Neural crest cell (in vitro differentiated cells): ENCODE data around the gene PIP5K1B. TPM values are rescaled to one million over a fixed set of nuclear protein-coding genes. Genes with fewer than 3 reads are reported as not detected.

ENCODE experiments used
- DNase-seq: peaks from one replicate; pipeline ENCODE4 v3.0.0; 2021; ENCODE audit warnings: low read depth, mixed read lengths, low spot score
- H3K27ac Mint-ChIP-seq: one replicate; pipeline ENCODE4 v1.8.0; 2021; ENCODE audit warnings: mild to moderate bottlenecking, mixed read lengths; ENCODE audit not compliant: unreplicated experiment
- H3K27me3 Mint-ChIP-seq: 2 replicates; pipeline ENCODE4 v1.8.0; 2021; ENCODE audit warnings: low read depth, mild to moderate bottlenecking, mixed read lengths
- H3K36me3 Mint-ChIP-seq: 2 replicates; pipeline ENCODE4 v1.8.0; 2021; ENCODE audit warnings: low read depth, mild to moderate bottlenecking, mixed read lengths
- H3K4me1 Mint-ChIP-seq: 2 replicates; pipeline ENCODE4 v1.8.0; 2021; ENCODE audit warnings: mixed read lengths
- H3K4me3 Mint-ChIP-seq: one replicate; pipeline ENCODE4 v1.8.0; 2021; ENCODE audit warnings: mild to moderate bottlenecking, mixed read lengths
- H3K9me3 Mint-ChIP-seq: 2 replicates; pipeline ENCODE4 v1.8.0; 2021; ENCODE audit warnings: mixed read lengths
- total RNA-seq: library from RNA; stranded (reverse); gene quantifications from 2 replicates; pipeline ENCODE4 v1.2.1, GENCODE V29; 2021
- TF ChIP-seq, protein P1 (sequence below): fragments of 200-600 bp; sonication (generic); conservative IDR thresholded peaks from 2 replicates; pipeline ENCODE4 v1.5.0; 2021; ENCODE audit warnings: antibody characterized with exemption, mild to moderate bottlenecking

PIP5K1B gene
- total RNA-seq, 1 donor from 2014 or later = 5.9 TPM

DNA sequence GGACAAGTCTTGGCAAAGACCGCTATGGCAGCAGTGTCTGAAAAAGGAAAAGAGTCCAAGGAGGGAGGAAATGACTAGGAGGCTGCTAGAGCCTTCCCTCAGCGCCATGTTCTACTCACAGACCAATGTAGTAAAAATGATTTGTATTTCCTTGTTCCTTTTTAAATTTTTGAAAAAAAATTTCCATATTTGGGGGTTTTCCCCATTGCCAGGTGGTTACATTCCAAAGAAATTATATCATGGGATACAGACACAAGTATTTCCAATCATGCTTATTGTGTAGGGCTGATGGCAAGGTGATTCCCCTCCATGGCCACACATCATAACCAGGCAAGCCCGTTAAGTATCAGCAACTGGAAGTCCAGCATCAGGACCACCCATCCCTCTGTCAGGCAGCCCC lies 138.2 kb downstream of the PIP5K1B start:
- TF ChIP-seq, protein P1, sequence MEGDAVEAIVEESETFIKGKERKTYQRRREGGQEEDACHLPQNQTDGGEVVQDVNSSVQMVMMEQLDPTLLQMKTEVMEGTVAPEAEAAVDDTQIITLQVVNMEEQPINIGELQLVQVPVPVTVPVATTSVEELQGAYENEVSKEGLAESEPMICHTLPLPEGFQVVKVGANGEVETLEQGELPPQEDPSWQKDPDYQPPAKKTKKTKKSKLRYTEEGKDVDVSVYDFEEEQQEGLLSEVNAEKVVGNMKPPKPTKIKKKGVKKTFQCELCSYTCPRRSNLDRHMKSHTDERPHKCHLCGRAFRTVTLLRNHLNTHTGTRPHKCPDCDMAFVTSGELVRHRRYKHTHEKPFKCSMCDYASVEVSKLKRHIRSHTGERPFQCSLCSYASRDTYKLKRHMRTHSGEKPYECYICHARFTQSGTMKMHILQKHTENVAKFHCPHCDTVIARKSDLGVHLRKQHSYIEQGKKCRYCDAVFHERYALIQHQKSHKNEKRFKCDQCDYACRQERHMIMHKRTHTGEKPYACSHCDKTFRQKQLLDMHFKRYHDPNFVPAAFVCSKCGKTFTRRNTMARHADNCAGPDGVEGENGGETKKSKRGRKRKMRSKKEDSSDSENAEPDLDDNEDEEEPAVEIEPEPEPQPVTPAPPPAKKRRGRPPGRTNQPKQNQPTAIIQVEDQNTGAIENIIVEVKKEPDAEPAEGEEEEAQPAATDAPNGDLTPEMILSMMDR = no peak
- H3K4me3 Mint-ChIP-seq = no peak overlapping the region
- no peak overlapping the region for H3K27ac Mint-ChIP-seq
- no peaks in the 10 kb centered on the region for H3K36me3 Mint-ChIP-seq
- no peaks in the 10 kb centered on the region for H3K4me1 Mint-ChIP-seq
- no peak for DNase-seq
- no peaks in the 10 kb centered on the region for H3K27me3 Mint-ChIP-seq
- H3K9me3 Mint-ChIP-seq = no peaks in the 10 kb centered on the region

DNA sequence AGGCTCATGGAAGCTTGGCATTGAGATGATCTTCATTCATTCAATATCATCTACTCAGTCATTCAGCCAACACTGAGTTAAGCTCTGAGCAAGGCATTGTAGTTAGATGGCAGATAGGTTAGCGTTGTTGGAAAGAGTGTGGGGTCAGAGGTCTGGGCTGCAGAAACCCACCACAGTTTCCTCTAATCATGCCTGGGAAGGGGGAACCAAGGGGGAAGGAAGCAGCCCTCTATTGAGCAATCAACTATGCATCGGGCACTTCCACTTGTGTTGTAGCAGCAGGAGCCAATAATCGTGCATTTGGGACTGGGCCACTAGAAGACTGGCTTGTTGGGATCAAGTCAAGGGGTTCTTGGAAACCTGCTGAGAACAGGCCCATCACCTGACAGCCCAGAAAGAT lies 139.1 kb downstream of the PIP5K1B start:
- H3K4me1 Mint-ChIP-seq = no peaks in the 10 kb centered on the region

DNA sequence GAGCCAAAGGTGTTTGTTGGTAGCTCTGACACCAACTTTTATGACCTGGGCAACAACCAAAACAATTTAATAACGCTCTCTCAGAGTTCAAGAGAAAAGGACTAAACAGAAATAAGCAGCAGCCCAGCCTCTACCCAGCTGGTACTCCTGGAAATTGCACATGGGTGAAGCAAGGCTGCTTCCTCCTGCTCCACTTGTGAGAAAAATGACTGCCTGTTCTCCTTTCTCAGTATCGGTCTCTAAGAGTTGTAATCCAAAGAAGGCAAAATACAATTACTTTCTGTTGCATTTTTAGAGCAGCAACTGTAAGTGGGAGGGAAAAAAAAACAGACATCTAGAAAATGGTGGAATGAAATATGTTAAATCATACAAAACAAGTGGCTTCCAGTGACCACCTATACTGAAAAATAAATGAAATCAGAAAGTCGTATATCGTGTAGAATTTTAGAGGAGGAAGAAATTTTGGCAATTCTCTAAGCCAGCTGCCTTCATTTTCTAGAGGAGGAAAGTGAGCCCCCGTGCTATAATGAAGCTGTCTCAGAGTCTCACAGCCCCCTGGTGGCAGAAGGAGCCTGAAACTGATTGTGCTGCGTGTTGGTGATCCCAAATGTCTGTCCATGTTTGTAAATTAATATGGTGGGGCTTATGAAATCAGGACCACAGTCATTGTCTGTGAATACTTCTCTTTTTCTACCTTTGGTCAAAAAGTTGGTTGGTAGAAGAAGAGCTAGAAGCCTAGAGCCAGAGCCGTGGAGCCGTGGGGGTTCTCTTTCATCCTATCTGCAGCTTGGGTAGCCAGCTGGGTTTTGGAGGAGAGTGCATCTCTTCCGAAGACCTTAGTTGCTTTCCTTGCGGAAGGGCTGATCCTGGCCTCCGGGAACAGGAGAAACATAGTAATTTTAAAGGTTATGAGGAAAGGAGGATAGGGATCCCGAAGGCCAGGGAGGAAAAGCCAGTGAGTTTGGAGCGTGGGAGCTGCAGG lies 139.9 kb downstream of the PIP5K1B start:
- H3K4me1 Mint-ChIP-seq = no peaks in the 10 kb centered on the region
- TF ChIP-seq, protein P1 = peak; percentile 77
- H3K36me3 Mint-ChIP-seq = no peaks in the 10 kb centered on the region
- H3K9me3 Mint-ChIP-seq = no peaks in the 10 kb centered on the region
- H3K27ac Mint-ChIP-seq = no peak overlapping the region
- H3K27me3 Mint-ChIP-seq = no peaks in the 10 kb centered on the region
- no peak overlapping the region for H3K4me3 Mint-ChIP-seq
- DNase-seq = peak; percentile 51

More for the DNA sequence above, 139.1 kb downstream of the PIP5K1B start:
- no peaks in the 10 kb centered on the region for H3K36me3 Mint-ChIP-seq
- TF ChIP-seq, protein P1 = no peak
- no peak overlapping the region for H3K4me3 Mint-ChIP-seq
- H3K27ac Mint-ChIP-seq = no peak overlapping the region
- no peaks in the 10 kb centered on the region for H3K9me3 Mint-ChIP-seq
- DNase-seq = no peak
- H3K27me3 Mint-ChIP-seq = no peaks in the 10 kb centered on the region

GRCh38 chr9:68847765-68848164 lies 142.7 kb downstream of the PIP5K1B start:
- TF ChIP-seq, protein P1 = no peak
- H3K4me3 Mint-ChIP-seq = no peak overlapping the region
- H3K36me3 Mint-ChIP-seq = no peaks in the 10 kb centered on the region
- H3K27me3 Mint-ChIP-seq = no peaks in the 10 kb centered on the region
- H3K4me1 Mint-ChIP-seq = no peaks in the 10 kb centered on the region
- H3K27ac Mint-ChIP-seq = no peak overlapping the region
- H3K9me3 Mint-ChIP-seq = no peaks in the 10 kb centered on the region
- no peak for DNase-seq

DNA sequence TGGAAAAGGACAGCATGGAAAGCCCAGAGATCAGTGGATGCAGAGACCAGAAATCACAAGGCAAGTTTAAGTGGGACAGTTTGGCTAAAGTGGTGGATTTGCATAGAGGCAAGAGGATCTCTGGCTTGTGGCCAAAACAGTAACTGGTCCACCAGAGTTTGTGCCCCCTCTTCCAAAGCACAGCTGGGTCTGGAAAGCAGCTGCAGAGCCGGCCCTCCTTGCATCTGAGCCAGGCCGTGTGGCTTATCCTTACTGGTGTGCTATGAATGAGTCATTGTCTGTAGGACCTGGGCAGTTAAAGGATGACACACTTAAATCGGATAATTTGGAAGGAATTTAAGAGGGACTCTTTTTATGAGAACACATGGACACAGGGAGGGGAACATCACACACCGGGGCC lies 146.6 kb downstream of the PIP5K1B start:
- Mint-ChIP-seq H3K4me3 (no peak overlapping the region), H3K4me1 (peaks cover 8% of the 10 kb centered on the region), H3K36me3 (no peaks in the 10 kb centered on the region), H3K27me3 (peaks cover 6% of the 10 kb centered on the region), H3K9me3 (no peaks in the 10 kb centered on the region), H3K27ac (no peak overlapping the region)
- DNase-seq = no peak
- TF ChIP-seq, protein P1 = no peak
